Heart left ventricle (tissue), 16 donors: ENCODE results near the gene POLG. TPM values are rescaled to one million over a fixed set of nuclear protein-coding genes. Genes with fewer than 3 reads are reported as not detected.

ENCODE experiments used
- ATAC-seq, 4 donors: fragments of 200-7000 bp; cut with Tn5 transposase; one replicate each; pipeline ENCODE4 v1.9.1; 2020 to 2022; ENCODE audit warnings: moderate library complexity in 4 of 4, mild to moderate bottlenecking in 3 of 4, moderate number of reproducible peaks in 1 of 4
- DNase-seq, 5 donors: peaks; one replicate each; pipeline ENCODE4 v3.0.0-alpha.2; 2020
- H3K27ac ChIP-seq, 12 donors: fragments of 200-600 bp; sonication (generic) in 4 of 12; one replicate each; pipeline versions ENCODE4 v1.5.0 to v1.8.0; 2016 to 2022; ENCODE audit warnings: mild to moderate bottlenecking in 2 of 12
- H3K27me3 ChIP-seq, 9 donors: fragments of 200-600 bp; sonication (generic) in 2 of 9; one replicate each; pipeline versions ENCODE4 v1.5.1 to v1.8.0; 2016 to 2022; ENCODE audit warnings: mild to moderate bottlenecking in 3 of 9
- H3K36me3 ChIP-seq, 9 donors: fragments of 200-600 bp; sonication (generic) in 2 of 9; one replicate each; pipeline versions ENCODE4 v1.5.0 to v1.8.0; 2018 to 2022; ENCODE audit warnings: mild to moderate bottlenecking in 2 of 9
- H3K4me1 ChIP-seq, 12 donors: fragments of 200-600 bp; sonication (generic) in 4 of 12; one replicate each; pipeline versions ENCODE4 v1.5.0 to v1.8.0; 2016 to 2022; ENCODE audit warnings: mild to moderate bottlenecking in 3 of 12
- H3K4me3 ChIP-seq, 12 donors: fragments of 200-600 bp; sonication (generic) in 4 of 12; one replicate each; pipeline versions ENCODE4 v1.5.0 to v1.8.0; 2017 to 2022; ENCODE audit warnings: mild to moderate bottlenecking in 9 of 12, moderate library complexity in 4 of 12
- H3K9me3 ChIP-seq, 12 donors: fragments of 200-600 bp; sonication (generic) in 4 of 12; one replicate each; pipeline versions ENCODE4 v1.5.0 to v1.8.0; 2016 to 2022; ENCODE audit warnings: mild to moderate bottlenecking in 1 of 12
- POLR2A ChIP-seq, 2 donors: fragments of 450-650 bp; IDR thresholded peaks; one replicate each; pipeline ENCODE4 v1.6.1; 2017; ENCODE audit warnings: antibody characterized with exemption in 2 of 2, mild to moderate bottlenecking in 2 of 2, moderate library complexity in 2 of 2
- WGBS, 4 donors: extraction: QIAGEN DNeasy Blood & Tissue Kit in 2 of 4; methylation state at CpG; one replicate each; pipeline versions ENCODE4 v1.1.5 to v1.1.7; 2013 to 2018; 5-methylcytosine and 5-hydroxymethylcytosine counted together
- intact Hi-C, 10 donors: fragments of 100-400 bp; cut with DNase I; formaldehyde crosslinking; loops; one replicate each; pipeline versions ENCODE4 v1.11.1 to v1.14.2; 2022
- polyA plus RNA-seq, 2 donors: library from polyadenylated mRNA; stranded (reverse); fragments of 200-250 nt; gene quantifications; one replicate each; pipeline ENCODE4 v1.2.3, GENCODE V29; 2013
- total RNA-seq, 9 donors: library from RNA; depleted of rRNA in 2 of 9; stranded (reverse); fragments of >200 nt in 2 of 9; fragmentation: NEBNext Ultra II Directional in 3 of 9; extraction: Animal tissue kit (Norgen Biotek cat#: 25700) in 3 of 9; gene quantifications; one replicate each; pipeline versions ENCODE4 v1.1.0 to v1.2.4, GENCODE V29; 2016 to 2023
- TF ChIP-seq, protein P1 (sequence below), 12 donors: fragments of 200-600 bp; sonication (generic) in 4 of 12; IDR thresholded peaks; one replicate each; pipeline versions ENCODE4 v1.5.0 to v1.8.0; 2018 to 2022; ENCODE audit warnings: antibody characterized with exemption in 12 of 12, mild to moderate bottlenecking in 5 of 12
- donor health status: ischemic (EF 13 %, LVEDD 7.1; RV severe dilation, severe dysfunction).
- donor health status: healthy with polysubstance abuse.
- donor health status: DM: no; HTN: yes; CAD: no.
- donor health status: DM: no; HTN: no; CAD: no.
- donor health status: ischemic (EF 25% LVEDD 6.9; RV normal size, moderate dysfunction).
- donor health status: ischemic (EF 25% LVEDD 5.7; RV mildly dilated, moderate dysfunction).
- donor health status: healthy.
- donor health status: DM: yes; HTN: yes; CAD: no.
- donor health status: ischemic (EF 35%, LVEDD 5.7; RV mildly dilated, moderate dysfunction).
- donor health status: nonischemic (EF 11% LVEDD 7.7; RV severe dilation, severe dysfunction).
- donor health status: DM: yes; HTN: yes; CAD: no.
- donor health status: PGD.
- donor health status: ischemic (EF 29% LVEDD 5.4; RV normal size, mild dysfunction).
- donor health status: nonischemic (EF 23%, LVEDD 6.1; RV moderate dilation, normal function).

Gene POLG
- total and polyA plus RNA-seq, 11 donors: 32.1 to 79.8 (median 38.4) TPM

DNA sequence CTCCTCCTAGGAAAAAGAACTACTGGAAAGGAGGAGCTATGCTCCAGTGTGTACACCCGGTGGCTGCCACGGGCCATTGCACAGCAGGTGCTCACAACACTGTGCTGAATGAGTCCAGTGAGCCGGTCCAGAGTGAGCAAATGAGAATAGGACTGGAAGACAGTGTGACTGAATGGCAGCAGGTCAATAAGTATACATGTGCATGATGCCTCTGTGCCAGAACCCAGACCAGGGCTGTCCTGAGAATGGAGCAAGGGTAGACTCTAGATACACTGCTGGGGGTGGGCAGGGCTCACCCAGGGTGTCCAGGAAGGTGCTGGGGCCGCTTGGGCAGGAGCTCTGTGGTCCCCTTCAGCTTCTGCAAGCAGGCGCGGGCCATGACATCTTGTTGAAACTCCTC lies 8.3 kb downstream of the POLG start:
- Histone ChIP-seq H3K4me3 (no peak overlapping the region), H3K4me1 (peaks cover 0 to 33% (median 18%) of the 10 kb centered on the region in 12 donors), H3K27ac (no peak overlapping the region), H3K9me3 (no peaks in the 10 kb centered on the region), H3K36me3 (peaks cover 2 to 98% (median 97%) of the 10 kb centered on the region in 9 donors), H3K27me3 (no peaks in the 10 kb centered on the region)
- DNase-seq: no peak
- intact Hi-C loops: no loop called here
- WGBS, 4 donors: 84 to 91% (median 88%) methylated on average over 4 to 6 of the region's 6 CpGs
- no peak for ATAC-seq
- TF ChIP-seq, protein P1, sequence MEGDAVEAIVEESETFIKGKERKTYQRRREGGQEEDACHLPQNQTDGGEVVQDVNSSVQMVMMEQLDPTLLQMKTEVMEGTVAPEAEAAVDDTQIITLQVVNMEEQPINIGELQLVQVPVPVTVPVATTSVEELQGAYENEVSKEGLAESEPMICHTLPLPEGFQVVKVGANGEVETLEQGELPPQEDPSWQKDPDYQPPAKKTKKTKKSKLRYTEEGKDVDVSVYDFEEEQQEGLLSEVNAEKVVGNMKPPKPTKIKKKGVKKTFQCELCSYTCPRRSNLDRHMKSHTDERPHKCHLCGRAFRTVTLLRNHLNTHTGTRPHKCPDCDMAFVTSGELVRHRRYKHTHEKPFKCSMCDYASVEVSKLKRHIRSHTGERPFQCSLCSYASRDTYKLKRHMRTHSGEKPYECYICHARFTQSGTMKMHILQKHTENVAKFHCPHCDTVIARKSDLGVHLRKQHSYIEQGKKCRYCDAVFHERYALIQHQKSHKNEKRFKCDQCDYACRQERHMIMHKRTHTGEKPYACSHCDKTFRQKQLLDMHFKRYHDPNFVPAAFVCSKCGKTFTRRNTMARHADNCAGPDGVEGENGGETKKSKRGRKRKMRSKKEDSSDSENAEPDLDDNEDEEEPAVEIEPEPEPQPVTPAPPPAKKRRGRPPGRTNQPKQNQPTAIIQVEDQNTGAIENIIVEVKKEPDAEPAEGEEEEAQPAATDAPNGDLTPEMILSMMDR (IDR thresholded peaks at IDR 0.05): no peak
- no peak for TF ChIP-seq POLR2A (IDR thresholded peaks at IDR 0.05)

DNA sequence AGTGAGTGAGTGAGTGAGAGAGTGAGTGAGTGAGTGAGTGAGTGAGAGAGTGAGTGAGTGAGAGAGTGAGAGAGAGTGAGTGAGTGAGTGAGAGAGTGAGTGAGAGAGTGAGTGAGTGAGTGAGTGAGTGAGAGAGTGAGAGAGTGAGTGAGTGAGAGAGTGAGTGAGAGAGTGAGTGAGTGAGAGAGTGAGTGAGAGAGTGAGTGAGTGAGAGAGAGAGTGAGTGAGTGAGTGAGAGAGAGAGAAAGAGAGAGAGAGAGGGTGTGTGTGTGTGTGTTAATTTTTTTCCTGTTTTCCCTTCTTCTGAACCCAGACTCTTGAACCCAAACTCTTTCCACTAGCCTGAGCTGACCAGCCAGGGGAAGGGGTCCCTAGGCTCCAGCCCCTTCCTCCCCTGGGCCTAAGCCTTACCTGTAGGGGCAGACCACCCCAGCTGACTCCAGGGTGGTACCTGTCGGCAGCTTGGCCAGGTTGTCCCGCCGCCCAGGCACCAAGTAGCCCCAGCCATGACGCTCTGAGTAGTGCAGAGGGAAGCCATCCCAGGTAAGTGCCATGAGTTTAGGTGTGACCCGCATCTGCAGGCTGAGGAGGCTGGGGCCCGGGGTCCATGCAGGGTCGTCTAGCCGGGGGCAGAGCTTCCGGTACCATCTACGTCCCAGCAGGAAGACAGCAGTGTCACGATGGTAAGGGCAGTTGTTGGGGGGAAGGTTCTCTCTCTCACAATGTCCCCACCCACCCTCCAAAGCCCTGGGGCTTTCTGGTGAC lies 9.4 kb downstream of the POLG start:
- no peak for ATAC-seq
- 89 to 95% (median 93%) methylated on average over 5 to 11 of the region's 11 CpGs for WGBS, 4 donors
- no peak for DNase-seq
- no peaks in the 10 kb centered on the region for H3K27me3 ChIP-seq
- H3K4me3 ChIP-seq: no peak overlapping the region
- H3K4me1 ChIP-seq: peaks cover 0 to 23% (median 12%) of the 10 kb centered on the region in 12 donors
- peaks cover 2 to 98% (median 97%) of the 10 kb centered on the region in 9 donors for H3K36me3 ChIP-seq
- H3K27ac ChIP-seq: no peak overlapping the region
- intact Hi-C loops: no loop called here
- TF ChIP-seq, protein P1 (IDR thresholded peaks at IDR 0.05): no peak
- no peak for TF ChIP-seq POLR2A (IDR thresholded peaks at IDR 0.05)
- no peaks in the 10 kb centered on the region for H3K9me3 ChIP-seq

DNA sequence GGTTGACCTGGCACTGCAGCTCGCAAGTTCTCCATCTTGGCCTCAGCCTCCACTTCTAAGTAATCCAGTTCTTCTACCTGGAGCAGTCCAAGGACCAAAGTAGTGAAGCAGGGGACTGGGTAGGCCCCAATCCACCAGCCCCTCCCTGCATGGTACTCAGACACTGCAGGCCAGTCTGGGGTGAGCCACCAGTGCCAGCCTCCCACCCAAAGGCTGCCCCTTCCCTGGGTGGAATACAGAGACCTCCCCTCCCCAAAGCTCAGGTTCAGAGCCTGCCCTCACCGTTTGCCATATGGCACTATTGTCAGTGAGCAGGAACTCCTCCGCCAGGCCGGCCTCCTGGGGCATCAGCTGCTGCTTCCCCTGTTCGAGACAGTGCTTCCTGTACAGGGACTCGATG lies 10.8 kb downstream of the POLG start:
- Histone ChIP-seq H3K9me3 (no peaks in the 10 kb centered on the region), H3K27ac (no peak overlapping the region), H3K36me3 (peaks cover 7 to 98% (median 98%) of the 10 kb centered on the region in 9 donors), H3K4me1 (peaks cover 0 to 9% (median 0%) of the 10 kb centered on the region in 12 donors), H3K27me3 (no peaks in the 10 kb centered on the region), H3K4me3 (no peak overlapping the region)
- TF ChIP-seq POLR2A (IDR thresholded peaks at IDR 0.05): no peak
- TF ChIP-seq, protein P1 (IDR thresholded peaks at IDR 0.05): no peak
- DNase-seq (no peak), ATAC-seq (no peak)
- WGBS, 4 donors: 71 to 81% (median 80%) methylated on average over 3 to 6 of the region's 6 CpGs
- intact Hi-C loops: no loop called here

DNA sequence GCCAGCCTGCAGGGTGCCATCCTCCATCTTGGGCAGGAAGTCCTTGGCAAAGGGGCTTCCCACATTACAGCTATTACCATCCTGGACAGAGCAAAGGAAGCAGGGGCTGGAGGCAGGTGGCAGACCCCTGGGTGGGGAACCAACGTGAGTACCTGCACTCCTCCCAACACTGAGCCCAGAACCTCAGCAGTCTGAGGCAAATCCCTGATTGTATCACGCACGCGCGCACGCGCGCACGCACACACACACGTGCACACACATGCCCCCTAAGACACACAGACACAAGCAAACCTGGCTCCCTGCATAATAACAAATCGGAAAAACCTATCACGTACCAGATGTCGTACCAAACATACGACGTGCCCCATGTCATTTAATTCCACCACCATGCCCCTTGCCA lies 11.8 kb downstream of the POLG start:
- TF ChIP-seq POLR2A (IDR thresholded peaks at IDR 0.05): no peak
- TF ChIP-seq, protein P1 (IDR thresholded peaks at IDR 0.05): no peak
- intact Hi-C loops: no loop called here
- no peaks in the 10 kb centered on the region for H3K4me1 ChIP-seq
- H3K27ac ChIP-seq: no peak overlapping the region
- H3K36me3 ChIP-seq: peaks cover 9 to 98% (median 98%) of the 10 kb centered on the region in 9 donors
- H3K9me3 ChIP-seq: no peaks in the 10 kb centered on the region
- no peaks in the 10 kb centered on the region for H3K27me3 ChIP-seq
- ATAC-seq (no peak), DNase-seq (no peak)
- 92 to 97% (median 94%) methylated on average over 15 of the region's 15 CpGs for WGBS, 4 donors
- no peak overlapping the region for H3K4me3 ChIP-seq
